ENCODE data around the gene NKD1. TPM values are rescaled to one million over a fixed set of nuclear protein-coding genes. Genes with fewer than 3 reads are reported as not detected.

NKD1 gene
- total and polyA plus RNA-seq, 7 donors, result 0.04 to 0.45 (median 0.22) TPM

GRCh38 chr16:50695017-50696000 lies 147.1 kb downstream of the NKD1 start:
- Histone ChIP-seq H3K9me3 (no peaks in the 10 kb centered on the region), H3K36me3 (ENCODE audit: insufficient read depth in 1 of 2, low read depth in 1 of 2) (no peaks in the 10 kb centered on the region), H3K27me3 (ENCODE audit: insufficient read depth in 3 of 3, low read length in 2 of 3) (no peaks in the 10 kb centered on the region), H3K4me1 (peaks cover 30% of the 10 kb centered on the region), H3K4me3 (no peak overlapping the region), H3K27ac (peak overlapping the region; percentile 67)
- ATAC-seq (no peak), DNase-seq (no peak)
- 95 to 99% (median 96%) methylated on average over 9 of the region's 9 CpGs for WGBS, 3 donors
- TF ChIP-seq CTCF (IDR thresholded peaks at IDR 0.05), result no peak
- intact Hi-C loops (cut with DNase I), result loop anchor here in 1 of 2 donors (10.0 kb wide), 1 partner anchor 109 kb away; no protein-coding TSS in a partner anchor

GRCh38 chr16:50696126-50696525 lies 147.9 kb downstream of the NKD1 start:
- no peaks in the 10 kb centered on the region for H3K9me3 ChIP-seq
- no peak for DNase-seq
- no peak for TF ChIP-seq CTCF (IDR thresholded peaks at IDR 0.05)
- WGBS, 3 donors, result 72 to 81% (median 77%) methylated on average over 5 of the region's 5 CpGs
- no peak for ATAC-seq
- peaks cover 37% of the 10 kb centered on the region for H3K4me1 ChIP-seq
- no peaks in the 10 kb centered on the region for H3K27me3 ChIP-seq (ENCODE audit: insufficient read depth in 3 of 3, low read length in 2 of 3)
- H3K4me3 ChIP-seq, result no peak overlapping the region
- intact Hi-C loops (cut with DNase I), result loop anchor here in 1 of 2 donors (10.0 kb wide), 1 partner anchor 109 kb away; no protein-coding TSS in a partner anchor
- peak overlapping the region; percentile 67 for H3K27ac ChIP-seq
- H3K36me3 ChIP-seq (ENCODE audit: insufficient read depth in 1 of 2, low read depth in 1 of 2), result no peaks in the 10 kb centered on the region

DNA sequence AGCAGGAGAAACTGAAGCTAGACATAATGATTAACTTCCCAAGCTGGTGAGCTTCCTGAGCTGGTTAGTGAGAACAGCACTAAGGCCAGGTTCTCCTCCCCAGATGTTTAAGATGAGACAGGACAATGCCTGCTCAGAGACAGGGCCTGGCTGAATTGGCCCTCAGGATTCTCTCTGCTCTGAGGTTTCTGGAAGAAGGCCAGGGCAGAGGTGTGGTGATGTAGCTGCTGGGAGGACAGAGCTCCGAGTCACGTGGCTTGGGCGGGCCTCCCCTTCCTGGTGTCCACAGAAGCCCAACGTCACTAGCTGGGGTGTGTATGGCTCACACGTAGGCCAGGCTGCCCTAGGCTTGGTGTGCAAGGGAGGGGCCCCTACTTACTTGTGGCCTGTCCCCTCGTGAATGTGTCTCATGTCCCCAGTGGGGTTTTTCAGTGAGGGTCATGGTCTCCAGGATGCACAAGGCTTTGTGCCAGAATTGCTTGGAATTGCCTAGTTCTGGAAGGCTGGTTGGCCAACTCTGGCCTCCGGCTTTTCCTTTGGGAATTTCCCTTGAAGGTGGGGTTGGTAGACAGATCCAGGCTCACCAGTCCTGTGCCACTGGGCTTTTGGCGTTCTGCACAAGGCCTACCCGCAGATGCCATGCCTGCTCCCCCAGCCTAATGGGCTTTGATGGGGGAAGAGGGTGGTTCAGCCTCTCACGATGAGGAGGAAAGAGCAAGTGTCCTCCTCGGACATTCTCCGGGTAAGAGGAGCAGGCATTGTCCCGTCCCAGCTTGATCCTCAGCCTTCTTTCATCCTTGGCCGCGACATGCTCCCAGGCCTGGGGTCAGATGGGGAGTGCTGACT lies 148.6 kb downstream of the NKD1 start:
- H3K4me1 ChIP-seq, result peaks cover 37% of the 10 kb centered on the region

GRCh38 chr16:50697421-50697715 lies 149.2 kb downstream of the NKD1 start:
- DNase-seq, result no peak
- intact Hi-C loops (cut with DNase I), result loop anchor here in 1 of 2 donors (10.0 kb wide), 1 partner anchor 107 kb away; no protein-coding TSS in a partner anchor
- Histone ChIP-seq H3K9me3 (no peaks in the 10 kb centered on the region), H3K4me3 (no peak overlapping the region), H3K27ac (peak overlapping the region; percentile 67), H3K27me3 (ENCODE audit: insufficient read depth in 3 of 3, low read length in 2 of 3) (no peaks in the 10 kb centered on the region), H3K36me3 (ENCODE audit: insufficient read depth in 1 of 2, low read depth in 1 of 2) (no peaks in the 10 kb centered on the region), H3K4me1 (peaks cover 39% of the 10 kb centered on the region)
- ATAC-seq, result no peak
- no peak for TF ChIP-seq CTCF (IDR thresholded peaks at IDR 0.05)
- WGBS, 3 donors, result 89 to 99% (median 93%) methylated on average over 5 of the region's 5 CpGs

More for the DNA sequence above, 148.6 kb downstream of the NKD1 start:
- DNase-seq, result peak; percentile 74 to 85
- ATAC-seq, result peak; percentile 27 to 55 (median 34)
- Histone ChIP-seq H3K36me3 (ENCODE audit: insufficient read depth in 1 of 2, low read depth in 1 of 2) (no peaks in the 10 kb centered on the region), H3K9me3 (no peaks in the 10 kb centered on the region), H3K27me3 (ENCODE audit: insufficient read depth in 3 of 3, low read length in 2 of 3) (no peaks in the 10 kb centered on the region), H3K27ac (peak overlapping the region; percentile 67), H3K4me3 (no peak overlapping the region)
- 66 to 74% (median 71%) methylated on average over 15 of the region's 15 CpGs for WGBS, 3 donors
- intact Hi-C loops (cut with DNase I), result loop anchor here in 1 of 2 donors (10.0 kb wide), 1 partner anchor 108 kb away; no protein-coding TSS in a partner anchor
- no peak for TF ChIP-seq CTCF (IDR thresholded peaks at IDR 0.05)
